ENCODE data around the gene FNDC3B. TPM values are rescaled to one million over a fixed set of nuclear protein-coding genes. Genes with fewer than 3 reads are reported as not detected.

FNDC3B gene
- total RNA-seq, 4 donors from 2014 or later: 114 to 217 (median 164) TPM

DNA sequence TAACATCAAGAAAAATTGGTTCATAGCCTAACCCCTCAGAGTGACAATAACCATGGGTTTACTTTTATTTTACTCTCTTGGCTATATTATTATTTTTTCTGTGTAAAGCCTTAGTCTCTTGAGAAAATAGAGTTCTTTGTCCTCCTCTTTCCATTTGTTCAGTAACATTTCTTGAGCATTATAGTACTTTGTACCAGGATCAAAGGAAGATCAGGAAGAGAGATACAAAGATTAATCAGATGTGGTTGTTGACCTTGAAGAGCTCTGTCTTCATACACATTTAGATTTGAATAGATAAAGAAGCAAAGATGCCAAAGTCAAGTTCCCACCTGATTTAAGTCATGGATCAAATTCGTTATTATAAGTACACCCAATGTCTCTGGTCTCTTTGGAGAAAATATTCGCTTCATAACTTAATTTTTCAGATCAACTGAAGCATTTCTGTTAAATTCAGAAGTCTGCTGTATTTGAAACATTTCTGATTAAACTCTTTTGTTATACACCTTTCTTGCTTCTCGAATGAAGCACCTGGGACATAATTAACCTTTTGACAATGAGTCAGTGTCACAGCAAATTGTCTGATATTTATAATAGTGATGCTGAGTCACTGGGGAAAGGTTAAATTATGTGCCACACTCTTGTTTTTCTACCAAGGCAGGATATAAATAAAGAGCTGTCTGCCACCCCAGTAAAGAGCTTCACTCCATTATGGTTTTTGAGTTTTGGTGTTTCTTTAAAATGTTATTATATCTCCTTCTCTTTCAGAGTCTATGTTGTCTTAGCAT, 308.7 kb downstream of the FNDC3B start:
- TF ChIP-seq, protein P1, sequence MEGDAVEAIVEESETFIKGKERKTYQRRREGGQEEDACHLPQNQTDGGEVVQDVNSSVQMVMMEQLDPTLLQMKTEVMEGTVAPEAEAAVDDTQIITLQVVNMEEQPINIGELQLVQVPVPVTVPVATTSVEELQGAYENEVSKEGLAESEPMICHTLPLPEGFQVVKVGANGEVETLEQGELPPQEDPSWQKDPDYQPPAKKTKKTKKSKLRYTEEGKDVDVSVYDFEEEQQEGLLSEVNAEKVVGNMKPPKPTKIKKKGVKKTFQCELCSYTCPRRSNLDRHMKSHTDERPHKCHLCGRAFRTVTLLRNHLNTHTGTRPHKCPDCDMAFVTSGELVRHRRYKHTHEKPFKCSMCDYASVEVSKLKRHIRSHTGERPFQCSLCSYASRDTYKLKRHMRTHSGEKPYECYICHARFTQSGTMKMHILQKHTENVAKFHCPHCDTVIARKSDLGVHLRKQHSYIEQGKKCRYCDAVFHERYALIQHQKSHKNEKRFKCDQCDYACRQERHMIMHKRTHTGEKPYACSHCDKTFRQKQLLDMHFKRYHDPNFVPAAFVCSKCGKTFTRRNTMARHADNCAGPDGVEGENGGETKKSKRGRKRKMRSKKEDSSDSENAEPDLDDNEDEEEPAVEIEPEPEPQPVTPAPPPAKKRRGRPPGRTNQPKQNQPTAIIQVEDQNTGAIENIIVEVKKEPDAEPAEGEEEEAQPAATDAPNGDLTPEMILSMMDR (IDR thresholded peaks at IDR 0.05): no peak
- ATAC-seq (ENCODE audit: low FRiP score): no peak
- DNase-seq (ENCODE audit: low spot score): no peak

DNA sequence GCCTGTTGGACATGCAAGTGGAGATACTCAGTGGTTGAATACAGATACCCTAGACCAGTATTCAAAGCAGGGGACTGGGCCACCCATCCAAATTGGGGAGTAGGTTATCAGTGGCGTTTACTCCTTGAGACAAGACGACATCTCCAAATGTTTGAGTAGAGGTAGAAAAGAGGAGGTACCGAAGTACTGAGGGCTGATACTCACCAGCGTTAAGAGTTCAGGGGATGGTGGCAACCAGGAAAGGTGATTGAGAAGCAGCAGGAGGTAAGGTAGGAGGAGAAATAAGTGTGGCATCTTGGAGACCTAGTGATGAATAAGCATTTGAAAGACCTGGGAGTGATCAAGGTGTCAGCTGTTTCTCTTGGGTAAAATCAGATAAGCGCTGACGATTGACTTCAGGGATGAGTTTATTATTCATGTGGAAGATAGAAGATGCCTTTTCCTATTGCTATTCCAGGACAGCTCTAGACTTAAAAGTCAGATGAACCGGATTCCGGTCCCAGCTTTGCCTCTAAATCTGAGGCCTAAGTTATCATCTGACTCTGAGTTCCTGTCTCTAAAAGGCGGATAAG, 312.6 kb downstream of the FNDC3B start:
- no peak for DNase-seq (ENCODE audit: low spot score)
- no peak for ATAC-seq (ENCODE audit: low FRiP score)
- TF ChIP-seq, protein P1 (IDR thresholded peaks at IDR 0.05): no peak

DNA sequence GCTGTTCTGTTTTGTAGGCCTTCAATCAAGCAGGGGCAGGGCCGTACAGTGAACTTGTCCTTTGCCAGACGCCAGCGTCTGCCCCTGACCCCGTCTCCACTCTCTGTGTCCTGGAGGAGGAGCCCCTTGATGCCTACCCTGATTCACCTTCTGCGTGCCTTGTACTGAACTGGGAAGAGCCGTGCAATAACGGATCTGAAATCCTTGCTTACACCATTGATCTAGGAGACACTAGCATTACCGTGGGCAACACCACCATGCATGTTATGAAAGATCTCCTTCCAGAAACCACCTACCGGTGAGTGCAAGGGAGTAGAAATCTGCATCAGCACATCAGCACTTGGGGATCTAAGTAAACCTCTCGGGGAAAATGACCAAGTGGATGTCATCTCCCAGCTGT, 313.4 kb downstream of the FNDC3B start:
- TF ChIP-seq, protein P1 (IDR thresholded peaks at IDR 0.05): no peak
- DNase-seq (ENCODE audit: low spot score) (no peak), ATAC-seq (ENCODE audit: low FRiP score) (no peak)

DNA sequence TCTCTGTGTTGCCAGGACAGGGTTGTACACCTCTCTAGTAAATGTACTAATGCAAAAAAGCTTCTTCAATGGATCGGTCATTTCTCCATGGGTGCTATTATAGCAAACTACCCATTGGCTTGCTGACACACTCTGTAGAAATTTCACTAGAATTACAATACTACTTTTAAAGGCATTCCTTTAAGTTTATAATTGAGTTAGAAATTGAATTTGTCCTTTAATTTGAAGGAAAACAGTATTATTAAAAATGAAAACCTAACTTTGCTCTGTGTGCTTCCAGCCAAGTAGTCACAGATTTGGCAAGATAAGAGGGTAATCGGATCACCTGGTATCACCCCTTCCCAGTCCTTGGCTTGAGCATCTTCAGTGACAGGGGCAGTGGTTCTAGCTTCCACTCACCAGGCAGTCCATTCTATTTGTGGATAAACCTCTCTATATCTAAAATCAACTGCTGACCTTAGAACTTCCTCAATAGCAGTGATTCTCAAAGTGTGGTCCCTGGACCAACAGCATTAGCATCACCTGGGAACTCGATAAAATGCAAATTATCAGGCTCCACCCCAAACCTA, 315.6 kb downstream of the FNDC3B start:
- TF ChIP-seq, protein P1 (IDR thresholded peaks at IDR 0.05): no peak
- DNase-seq (ENCODE audit: low spot score) (no peak), ATAC-seq (ENCODE audit: low FRiP score) (no peak)

DNA sequence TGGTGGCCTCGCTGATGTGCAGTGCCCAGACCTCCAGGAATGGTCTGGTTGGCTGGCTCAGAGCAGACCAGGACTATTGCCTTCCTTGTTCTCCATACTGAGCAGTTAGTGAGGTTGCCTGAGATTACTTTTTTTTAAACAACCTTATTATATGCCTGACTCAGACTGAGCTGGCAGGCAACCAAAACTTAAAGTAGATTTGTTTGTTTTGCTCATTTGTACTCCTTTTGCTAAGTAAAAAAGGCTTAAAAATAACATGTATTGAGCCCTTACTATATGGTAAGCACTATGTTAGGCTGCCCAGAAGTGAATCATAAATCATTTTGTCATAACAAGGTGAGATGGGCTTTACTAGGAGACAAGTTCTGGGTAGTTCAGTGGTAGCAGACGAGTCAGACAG, 316.5 kb downstream of the FNDC3B start:
- no peak for ATAC-seq (ENCODE audit: low FRiP score)
- TF ChIP-seq, protein P1 (IDR thresholded peaks at IDR 0.05): no peak
- DNase-seq (ENCODE audit: low spot score): no peak

DNA sequence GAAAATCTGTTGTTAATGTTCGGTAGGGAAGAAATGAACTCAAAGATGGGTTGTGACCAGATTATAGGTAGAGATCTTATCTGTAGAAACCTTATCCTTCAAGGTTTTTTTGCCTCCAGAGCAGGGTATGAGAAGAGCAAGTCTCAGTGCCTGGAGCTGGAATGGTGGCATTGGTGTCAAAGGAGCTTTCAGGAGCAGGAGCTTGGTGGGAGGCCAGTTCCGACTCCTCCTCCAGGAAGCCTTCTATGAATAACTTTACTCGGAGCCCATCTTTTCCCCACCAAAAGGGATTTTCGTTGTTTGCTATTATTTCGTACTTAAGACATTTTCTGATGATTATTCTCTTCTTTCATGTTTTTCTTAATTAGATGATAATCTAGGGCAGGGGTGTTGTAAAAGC, 317.0 kb downstream of the FNDC3B start:
- ATAC-seq (ENCODE audit: low FRiP score): no peak
- TF ChIP-seq, protein P1 (IDR thresholded peaks at IDR 0.05): no peak
- DNase-seq (ENCODE audit: low spot score): no peak

Measured in omental fat pad (tissue), 4 donors.